ENCODE measurements around the gene RASSF4. TPM values are rescaled to one million over a fixed set of nuclear protein-coding genes. Genes with fewer than 3 reads are reported as not detected.

Gene RASSF4
- total RNA-seq, 1 experiment from 2014 or later = 11.5 TPM

DNA sequence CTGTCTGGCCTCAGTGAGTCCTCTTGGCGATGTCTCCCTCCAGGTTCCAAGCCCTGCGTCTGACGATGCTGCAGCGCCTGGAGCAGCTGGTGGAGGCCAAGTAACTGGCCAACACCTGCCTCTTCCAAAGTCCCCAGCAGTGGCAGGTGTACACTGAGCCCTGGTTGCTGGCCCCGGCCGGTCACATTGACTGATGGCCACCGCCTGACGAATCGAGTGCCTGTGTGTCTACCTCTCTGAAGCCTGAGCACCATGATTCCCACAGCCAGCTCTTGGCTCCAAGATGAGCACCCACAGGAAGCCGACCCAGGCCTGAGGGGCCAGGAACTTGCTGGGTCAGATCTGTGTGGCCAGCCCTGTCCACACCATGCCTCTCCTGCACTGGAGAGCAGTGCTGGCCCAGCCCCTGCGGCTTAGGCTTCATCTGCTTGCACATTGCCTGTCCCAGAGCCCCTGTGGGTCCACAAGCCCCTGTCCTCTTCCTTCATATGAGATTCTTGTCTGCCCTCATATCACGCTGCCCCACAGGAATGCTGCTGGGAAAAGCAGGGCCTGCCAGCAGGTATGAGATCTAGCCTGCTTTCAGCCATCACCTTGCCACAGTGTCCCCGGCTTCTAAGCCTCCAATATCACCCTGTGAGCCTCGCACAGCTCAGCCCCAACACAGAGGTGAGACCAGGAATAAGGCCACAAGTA is 33.8 kb downstream of the RASSF4 start:
- H2BK5ac ChIP-seq (ENCODE audit: insufficient read length, low read length) = no peak overlapping the region
- H3K56ac ChIP-seq (ENCODE audit: insufficient read length, low read depth, low read length) = no peak overlapping the region
- Mint-ChIP-seq H3K36me3 (ENCODE audit: insufficient read depth in 1 of 3, low read depth in 3 of 3) (peaks cover 5 to 22% (median 6%) of the 10 kb centered on the region in 3 experiments; a peak in 5 of 7 replicates), H3K4me3 (no peak overlapping the region; a peak in 1 of 5 replicates), H3K27me3 (ENCODE audit: low read depth) (peaks cover 3% of the 10 kb centered on the region), H3K4me1 (peaks cover 58 to 66% of the 10 kb centered on the region in 2 experiments), H3K27ac (peak overlapping the region in 1 of 3 experiments; percentile 44; a peak in 2 of 7 replicates), H3K9me3 (no peaks in the 10 kb centered on the region; a peak in 2 of 5 replicates)
- no peak overlapping the region for H2AK5ac ChIP-seq (ENCODE audit: insufficient read length, low read length)
- H3T11ph ChIP-seq (ENCODE audit: low read length) = no peak overlapping the region
- H2AFZ ChIP-seq (ENCODE audit: low read length) = no peak overlapping the region
- no peak overlapping the region for H2BK120ac ChIP-seq (ENCODE audit: low read depth, low read length, poor library complexity, severe bottlenecking)
- H3K23me2 ChIP-seq (ENCODE audit: insufficient read length, low read depth, low read length, poor library complexity, severe bottlenecking) = no peaks in the 10 kb centered on the region
- H4K20me1 ChIP-seq (ENCODE audit: control insufficient read depth, insufficient read depth, insufficient read length) = no peaks in the 10 kb centered on the region
- no peak overlapping the region for H4K5ac ChIP-seq (ENCODE audit: insufficient read length, low read depth, low read length)
- H4K8ac ChIP-seq (replicated peaks; ENCODE audit: insufficient read length, low read depth, low read length) = no peak overlapping the region
- no peak overlapping the region for H2BK12ac ChIP-seq (ENCODE audit: insufficient read length, low read depth, low read length)
- no peaks in the 10 kb centered on the region for H3K79me2 ChIP-seq (ENCODE audit: insufficient read depth, low read length)
- no peak overlapping the region for H4K91ac ChIP-seq (ENCODE audit: insufficient read length, low read depth, low read length)
- H2BK20ac ChIP-seq (ENCODE audit: low read depth, low read length, poor library complexity, severe bottlenecking) = no peak overlapping the region
- DNase-seq = no peak
- H3K27me3 ChIP-seq (ENCODE audit: insufficient read depth, low read length) = no peaks in the 10 kb centered on the region
- H3K9ac ChIP-seq (ENCODE audit: extremely low read depth, insufficient read length, low read length) = no peak overlapping the region
- no peak overlapping the region for H3K18ac ChIP-seq (ENCODE audit: insufficient read length, low read depth, low read length)
- no peaks in the 10 kb centered on the region for H3K79me1 ChIP-seq (ENCODE audit: insufficient read depth, low read depth, low read length, poor library complexity, severe bottlenecking)
- WGBS (ENCODE audit: extremely low coverage, insufficient read length, low lambda C conversion rate) = no CpG with 5 or more reads among the region's 14 CpGs
- no peak overlapping the region for H3K23ac ChIP-seq (ENCODE audit: insufficient read length, low read depth, low read length)
- no peak overlapping the region for H3K14ac ChIP-seq (ENCODE audit: insufficient read depth, low read length)
- peaks cover 7% of the 10 kb centered on the region; the same call in 1 of the 2 replicates for H3K4me1 ChIP-seq (ENCODE audit: insufficient read depth, low read length)
- H3K4ac ChIP-seq (ENCODE audit: low read depth, low read length) = no peak overlapping the region
- no peaks in the 10 kb centered on the region for H3K9me3 ChIP-seq (ENCODE audit: control insufficient read depth, low read depth, low read length)
- H3K4me2 ChIP-seq (ENCODE audit: insufficient read depth, insufficient read length, low read length) = no peak overlapping the region
- TF ChIP-seq, protein P1, sequence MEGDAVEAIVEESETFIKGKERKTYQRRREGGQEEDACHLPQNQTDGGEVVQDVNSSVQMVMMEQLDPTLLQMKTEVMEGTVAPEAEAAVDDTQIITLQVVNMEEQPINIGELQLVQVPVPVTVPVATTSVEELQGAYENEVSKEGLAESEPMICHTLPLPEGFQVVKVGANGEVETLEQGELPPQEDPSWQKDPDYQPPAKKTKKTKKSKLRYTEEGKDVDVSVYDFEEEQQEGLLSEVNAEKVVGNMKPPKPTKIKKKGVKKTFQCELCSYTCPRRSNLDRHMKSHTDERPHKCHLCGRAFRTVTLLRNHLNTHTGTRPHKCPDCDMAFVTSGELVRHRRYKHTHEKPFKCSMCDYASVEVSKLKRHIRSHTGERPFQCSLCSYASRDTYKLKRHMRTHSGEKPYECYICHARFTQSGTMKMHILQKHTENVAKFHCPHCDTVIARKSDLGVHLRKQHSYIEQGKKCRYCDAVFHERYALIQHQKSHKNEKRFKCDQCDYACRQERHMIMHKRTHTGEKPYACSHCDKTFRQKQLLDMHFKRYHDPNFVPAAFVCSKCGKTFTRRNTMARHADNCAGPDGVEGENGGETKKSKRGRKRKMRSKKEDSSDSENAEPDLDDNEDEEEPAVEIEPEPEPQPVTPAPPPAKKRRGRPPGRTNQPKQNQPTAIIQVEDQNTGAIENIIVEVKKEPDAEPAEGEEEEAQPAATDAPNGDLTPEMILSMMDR (conservative IDR thresholded peaks at IDR 0.05) = no peak
- no peak overlapping the region for H2BK15ac ChIP-seq (ENCODE audit: low read depth, low read length)
- no peak overlapping the region for H3K27ac ChIP-seq (ENCODE audit: insufficient read length, low read depth, low read length)
